Endothelial cell (in vitro differentiated cells): ENCODE measurements around the gene ATP6V1F. TPM values are rescaled to one million over a fixed set of nuclear protein-coding genes. Genes with fewer than 3 reads are reported as not detected.
"Not testable (repeated sequence)": the region's sequence is repeated elsewhere in the genome, so short reads cannot be mapped to it uniquely, and the experiment has no call there.

Experiments
- DNase-seq: peaks from one replicate; pipeline ENCODE4 v3.0.0; 2021; ENCODE audit warnings: low spot score
- H3K27ac Mint-ChIP-seq: one replicate; pipeline ENCODE4 v1.8.0; 2021; ENCODE audit warnings: mixed read lengths, inconsistent platforms; ENCODE audit not compliant: unreplicated experiment
- H3K27me3 Mint-ChIP-seq: one replicate; pipeline ENCODE4 v1.8.0; 2021; ENCODE audit warnings: mild to moderate bottlenecking, moderate library complexity, mixed read lengths, inconsistent platforms; ENCODE audit not compliant: unreplicated experiment
- H3K36me3 Mint-ChIP-seq: one replicate; pipeline ENCODE4 v1.8.0; 2021; ENCODE audit warnings: mild to moderate bottlenecking, low read depth, mixed read lengths, inconsistent platforms; ENCODE audit not compliant: unreplicated experiment
- H3K4me1 Mint-ChIP-seq: one replicate; pipeline ENCODE4 v1.8.0; 2021; ENCODE audit warnings: mild to moderate bottlenecking, mixed read lengths, inconsistent platforms; ENCODE audit not compliant: unreplicated experiment
- H3K4me3 Mint-ChIP-seq: one replicate; pipeline ENCODE4 v1.8.0; 2021; ENCODE audit warnings: mild to moderate bottlenecking, mixed read lengths, inconsistent platforms; ENCODE audit not compliant: unreplicated experiment
- H3K9me3 Mint-ChIP-seq: one replicate; pipeline ENCODE4 v1.8.0; 2021; ENCODE audit warnings: mixed read lengths, inconsistent platforms; ENCODE audit not compliant: unreplicated experiment
- total RNA-seq: library from RNA; stranded (reverse); fragmentation: NEBNext Ultra II Directional; extraction: Animal tissue kit (Norgen Biotek cat#: 25700); gene quantifications from one replicate; pipeline ENCODE4 v1.2.1, GENCODE V29; 2021; ENCODE audit not compliant: unreplicated experiment
- TF ChIP-seq, protein P1 (sequence below): fragments of 200-600 bp; sonication (generic); IDR thresholded peaks from one replicate; pipeline ENCODE4 v1.5.0; 2021; ENCODE audit warnings: antibody characterized with exemption; ENCODE audit not compliant: unreplicated experiment

ATP6V1F gene
- total RNA-seq, 1 donor from 2014 or later: 132 TPM

DNA sequence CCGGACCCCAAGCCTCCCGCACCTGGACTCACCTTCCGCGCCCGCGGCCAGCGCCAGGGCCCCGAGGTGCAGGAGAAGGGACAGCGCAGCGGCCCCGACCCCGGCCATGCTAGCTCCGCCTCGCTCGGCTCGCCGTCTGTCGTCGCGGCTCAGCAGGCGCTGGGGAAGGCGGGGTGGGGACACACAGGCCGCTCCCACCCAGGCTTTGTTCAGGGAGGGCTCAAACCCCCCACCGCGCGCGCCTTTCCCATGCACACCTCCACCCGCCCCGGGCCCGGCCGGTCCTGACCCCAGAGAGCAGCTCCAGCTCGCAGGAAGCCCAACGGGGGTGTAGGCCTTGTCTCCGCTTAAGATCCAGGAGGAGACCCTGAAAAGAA, 47.9 kb downstream of the ATP6V1F start, which contains the start of gene KCP:
Gene KCP (minus strand): TSS at position 141 of the 377 bp plus-strand sequence. CDS start 33 bp downstream, at position 108.
- no peak within 1 kb of the TSS for H3K27ac Mint-ChIP-seq
- H3K4me3 Mint-ChIP-seq: peak within 1 kb of the TSS; percentile 81

DNA sequence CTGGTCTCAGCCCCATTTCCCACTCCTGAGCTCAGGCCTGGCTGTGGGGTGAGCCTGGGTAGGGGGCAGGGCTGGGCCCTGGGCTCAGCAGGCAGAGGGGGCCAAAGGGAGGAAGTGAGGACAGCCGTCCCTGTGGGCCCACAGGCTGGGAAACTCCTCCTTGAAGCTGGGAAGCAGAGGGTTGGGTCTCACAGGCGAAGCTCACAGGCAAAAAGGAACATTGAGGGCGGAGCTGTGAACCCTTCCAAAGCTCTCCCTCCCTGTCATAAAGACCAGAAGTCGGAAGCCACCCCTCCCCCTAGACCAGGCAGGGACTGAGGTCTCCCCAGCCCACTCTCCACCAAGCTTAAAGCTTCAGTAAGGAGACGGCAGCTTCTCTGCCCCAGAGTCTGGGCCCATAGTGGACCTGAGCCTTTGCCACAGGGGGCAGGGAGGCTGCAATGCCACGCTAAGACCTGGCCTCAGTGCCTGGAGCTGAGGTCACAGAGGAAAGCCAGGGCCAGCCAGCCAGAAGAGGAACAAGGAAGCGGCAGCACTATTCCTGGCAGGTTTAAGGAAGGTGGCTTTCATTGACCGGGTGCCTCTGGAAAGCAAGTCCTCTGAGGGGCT, 48.9 kb downstream of the ATP6V1F start:
- Mint-ChIP-seq H3K36me3 (peaks cover 3% of the 10 kb centered on the region), H3K4me3 (no peak overlapping the region), H3K27me3 (peaks cover 15% of the 10 kb centered on the region), H3K4me1 (peaks cover 20% of the 10 kb centered on the region), H3K27ac (no peak overlapping the region), H3K9me3 (no peaks in the 10 kb centered on the region)
- peak; percentile 30 for DNase-seq
- TF ChIP-seq, protein P1, sequence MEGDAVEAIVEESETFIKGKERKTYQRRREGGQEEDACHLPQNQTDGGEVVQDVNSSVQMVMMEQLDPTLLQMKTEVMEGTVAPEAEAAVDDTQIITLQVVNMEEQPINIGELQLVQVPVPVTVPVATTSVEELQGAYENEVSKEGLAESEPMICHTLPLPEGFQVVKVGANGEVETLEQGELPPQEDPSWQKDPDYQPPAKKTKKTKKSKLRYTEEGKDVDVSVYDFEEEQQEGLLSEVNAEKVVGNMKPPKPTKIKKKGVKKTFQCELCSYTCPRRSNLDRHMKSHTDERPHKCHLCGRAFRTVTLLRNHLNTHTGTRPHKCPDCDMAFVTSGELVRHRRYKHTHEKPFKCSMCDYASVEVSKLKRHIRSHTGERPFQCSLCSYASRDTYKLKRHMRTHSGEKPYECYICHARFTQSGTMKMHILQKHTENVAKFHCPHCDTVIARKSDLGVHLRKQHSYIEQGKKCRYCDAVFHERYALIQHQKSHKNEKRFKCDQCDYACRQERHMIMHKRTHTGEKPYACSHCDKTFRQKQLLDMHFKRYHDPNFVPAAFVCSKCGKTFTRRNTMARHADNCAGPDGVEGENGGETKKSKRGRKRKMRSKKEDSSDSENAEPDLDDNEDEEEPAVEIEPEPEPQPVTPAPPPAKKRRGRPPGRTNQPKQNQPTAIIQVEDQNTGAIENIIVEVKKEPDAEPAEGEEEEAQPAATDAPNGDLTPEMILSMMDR: no peak

More for the DNA sequence above, 47.9 kb downstream of the ATP6V1F start, which contains the start of gene KCP:
- Mint-ChIP-seq H3K36me3 (peaks cover 3% of the 10 kb centered on the region), H3K9me3 (no peaks in the 10 kb centered on the region), H3K27me3 (peaks cover 15% of the 10 kb centered on the region), H3K4me1 (peaks cover 20% of the 10 kb centered on the region)
- TF ChIP-seq, protein P1: no peak
- DNase-seq: no peak

DNA sequence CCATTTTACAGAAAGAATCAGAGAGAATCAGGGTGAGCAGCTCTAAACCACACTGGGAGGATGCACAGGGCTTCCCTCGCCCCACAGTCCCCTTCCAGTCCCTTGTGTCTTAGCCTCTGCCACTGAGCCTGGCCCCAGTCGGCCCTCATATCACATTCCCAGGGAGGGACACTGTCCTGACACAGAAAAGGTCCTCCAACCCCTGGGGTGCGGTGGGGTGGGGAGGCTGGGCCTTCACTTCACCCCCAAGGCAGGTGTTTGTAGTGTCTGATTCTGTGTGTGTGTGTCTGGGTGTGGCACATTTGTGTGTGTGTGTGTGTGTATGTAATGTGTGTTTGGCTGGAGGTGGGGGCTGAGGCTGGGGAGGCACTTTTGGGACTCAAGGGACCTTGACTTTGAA, 49.6 kb downstream of the ATP6V1F start:
- Mint-ChIP-seq H3K27me3 (peaks cover 19% of the 10 kb centered on the region), H3K9me3 (no peaks in the 10 kb centered on the region), H3K4me3 (no peak overlapping the region), H3K4me1 (peaks cover 20% of the 10 kb centered on the region), H3K36me3 (peaks cover 3% of the 10 kb centered on the region), H3K27ac (no peak overlapping the region)
- TF ChIP-seq, protein P1: no peak
- DNase-seq: no peak

DNA sequence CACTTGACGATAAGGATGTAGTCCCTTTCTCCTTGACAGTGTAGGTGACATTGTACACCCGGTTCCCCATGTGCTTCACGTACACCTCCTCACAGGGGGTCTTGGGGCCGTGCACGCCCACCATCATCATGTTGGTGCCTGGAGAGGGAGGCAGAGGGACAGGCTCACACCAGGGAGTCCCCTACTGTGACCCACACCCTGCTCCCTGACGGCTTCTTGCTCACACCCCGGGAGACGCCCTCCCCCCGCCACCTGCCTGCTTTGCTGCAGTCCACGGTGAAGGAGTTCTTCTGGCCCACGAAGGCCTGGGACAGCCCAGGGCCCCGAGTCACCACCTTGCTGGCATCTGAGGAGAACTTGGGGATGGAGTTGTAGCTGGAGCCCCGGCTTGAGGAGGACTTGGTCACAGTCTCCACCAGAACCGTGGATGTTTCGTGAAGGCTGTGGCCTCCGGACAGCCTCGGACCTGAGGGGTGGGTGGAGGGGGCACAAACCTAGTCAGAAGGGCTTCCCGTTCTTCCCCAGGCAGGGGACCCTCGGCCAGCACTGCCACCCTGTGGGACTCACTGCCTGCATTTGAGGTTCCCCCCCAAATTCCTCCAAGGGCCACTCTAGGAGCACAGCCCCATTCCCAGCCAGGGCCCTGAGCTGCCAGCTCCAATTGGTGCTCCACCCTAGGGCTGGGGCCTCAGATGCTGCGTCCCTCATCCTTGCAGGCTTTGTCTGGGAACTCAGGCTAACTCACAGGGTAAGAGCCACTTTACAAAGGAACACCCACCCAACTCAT, 50.2 kb downstream of the ATP6V1F start:
- H3K27ac Mint-ChIP-seq, H3K9me3 Mint-ChIP-seq: not testable (repeated sequence)
- peaks cover 22% of the 10 kb centered on the region for H3K27me3 Mint-ChIP-seq

DNA sequence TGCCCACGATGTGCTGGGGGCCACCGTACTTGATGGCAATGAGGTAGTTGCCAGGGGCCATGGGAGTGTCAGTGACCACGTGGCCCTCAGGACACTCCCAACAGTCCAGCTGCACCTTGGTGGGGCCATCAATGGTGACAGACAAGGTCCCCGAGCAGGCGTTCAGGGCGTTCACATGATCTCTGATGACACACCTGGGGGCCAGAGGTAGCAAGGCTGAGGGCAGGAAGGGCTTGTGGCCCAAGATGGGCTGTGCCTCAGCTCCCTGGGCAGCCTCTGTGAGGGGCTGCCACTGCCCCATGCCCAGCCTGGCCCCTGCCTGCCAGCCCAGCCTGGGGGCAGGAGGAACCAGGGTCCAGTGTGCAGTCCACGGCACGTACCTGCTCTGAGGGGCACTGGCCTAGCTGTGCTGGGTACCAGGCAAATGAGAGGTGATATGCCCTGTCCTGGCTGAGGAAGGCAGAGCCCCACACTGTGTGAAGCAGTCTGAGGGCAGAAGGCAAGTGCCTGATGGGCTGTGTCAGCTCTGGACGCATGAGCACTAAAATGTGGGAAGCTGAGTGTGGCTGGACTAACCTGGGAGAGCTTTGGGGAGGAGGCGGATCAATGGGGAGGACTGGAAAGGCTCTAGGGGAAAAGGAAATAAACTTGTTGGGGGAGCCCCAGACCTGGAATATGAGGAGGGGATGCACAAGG, 51.4 kb downstream of the ATP6V1F start:
- DNase-seq: no peak
- TF ChIP-seq, protein P1: no peak
- Mint-ChIP-seq H3K4me1 (peaks cover 20% of the 10 kb centered on the region), H3K36me3 (peaks cover 3% of the 10 kb centered on the region), H3K9me3 (no peaks in the 10 kb centered on the region), H3K27ac (no peak overlapping the region), H3K27me3 (peaks cover 24% of the 10 kb centered on the region), H3K4me3 (no peak overlapping the region)

More for the DNA sequence above, 50.2 kb downstream of the ATP6V1F start:
- H3K36me3 Mint-ChIP-seq, DNase-seq, H3K4me3 Mint-ChIP-seq: not testable (repeated sequence)
- H3K4me1 Mint-ChIP-seq: peaks cover 20% of the 10 kb centered on the region
